GM23338 (cell line): ENCODE measurements around the gene IGF2BP1. TPM values are rescaled to one million over a fixed set of nuclear protein-coding genes. Genes with fewer than 3 reads are reported as not detected.
A peak's percentile ranks its signal among the peaks of the same experiment; 100 is the strongest.

ENCODE experiments used
- ATAC-seq: fragments of 200-7000 bp; cut with Tn5 transposase; 3 replicates; pipeline ENCODE4 v1.9.1; 2020
- DNase-seq: peaks from one replicate; pipeline ENCODE4 v3.0.0-alpha.2; 2015; ENCODE audit warnings: low spot score
- H2AFZ ChIP-seq: fragments of 200-600 bp; sonication (generic); 2 replicates; pipeline ENCODE4 v1.8.0; 2016; ENCODE audit warnings: antibody characterized with exemption, mild to moderate bottlenecking, moderate library complexity
- H3F3A ChIP-seq: fragments of 200-600 bp; sonication (generic); replicated peaks from 2 replicates; pipeline ENCODE4 v1.8.0; 2017; ENCODE audit warnings: antibody characterized with exemption, mixed run types, low read depth
- H3K27ac ChIP-seq: fragments of 200-600 bp; sonication (generic); 2 replicates; pipeline ENCODE4 v1.6.1; 2016; ENCODE audit warnings: low read depth
- H3K27me3 ChIP-seq: fragments of 200-600 bp; sonication (generic); 2 replicates; pipeline ENCODE4 v1.8.0; 2016; ENCODE audit warnings: mild to moderate bottlenecking, mixed run types, moderate library complexity; ENCODE audit not compliant: insufficient read depth
- H3K36me3 ChIP-seq: fragments of 200-600 bp; sonication (generic); 2 replicates; pipeline ENCODE4 v1.8.0; 2016; ENCODE audit warnings: mild to moderate bottlenecking; ENCODE audit not compliant: insufficient read depth
- H3K4me1 ChIP-seq: fragments of 200-600 bp; sonication (generic); 2 replicates; pipeline ENCODE4 v1.8.0; 2016; ENCODE audit warnings: mild to moderate bottlenecking, moderate library complexity; ENCODE audit not compliant: insufficient read depth
- H3K4me2 ChIP-seq: fragments of 200-600 bp; sonication (generic); 2 replicates; pipeline ENCODE4 v1.7.1; 2017; ENCODE audit warnings: mixed run types
- H3K4me3 ChIP-seq: fragments of 200-600 bp; sonication (generic); 2 replicates; pipeline ENCODE4 v1.6.1; 2016; ENCODE audit warnings: mixed run types
- H3K79me2 ChIP-seq: fragments of 200-600 bp; sonication (generic); replicated peaks from 2 replicates; pipeline ENCODE4 v1.8.0; 2017; ENCODE audit warnings: mild to moderate bottlenecking; ENCODE audit not compliant: insufficient read depth
- H3K9me2 ChIP-seq: fragments of 200-600 bp; sonication (generic); 2 replicates; pipeline ENCODE4 v1.8.0; 2017; ENCODE audit not compliant: insufficient read depth
- H4K20me1 ChIP-seq: fragments of 200-600 bp; sonication (generic); replicated peaks from 2 replicates; pipeline ENCODE4 v1.8.0; 2017; ENCODE audit warnings: mild to moderate bottlenecking; ENCODE audit not compliant: insufficient read depth
- H3K27ac Mint-ChIP-seq: 2 replicates; pipeline ENCODE4 v1.8.0; 2020; ENCODE audit warnings: inconsistent platforms, mild to moderate bottlenecking, moderate library complexity, mixed read lengths
- H3K27me3 Mint-ChIP-seq: 3 replicates; pipeline ENCODE4 v1.8.0; 2022; ENCODE audit warnings: low read depth, mild to moderate bottlenecking, moderate library complexity, mixed read lengths, inconsistent platforms; ENCODE audit not compliant: insufficient read depth, poor library complexity
- H3K36me3 Mint-ChIP-seq: 3 replicates; pipeline ENCODE4 v1.8.0; 2021; ENCODE audit warnings: low read depth, mild to moderate bottlenecking, inconsistent platforms, moderate library complexity, mixed read lengths
- H3K4me1 Mint-ChIP-seq: 3 replicates; pipeline ENCODE4 v1.8.0; 2020; ENCODE audit warnings: mild to moderate bottlenecking, inconsistent platforms, mixed read lengths
- H3K4me3 Mint-ChIP-seq: 3 replicates; pipeline ENCODE4 v1.8.0; 2021; ENCODE audit warnings: moderate library complexity, mild to moderate bottlenecking, inconsistent platforms, mixed read lengths
- H3K9me3 Mint-ChIP-seq: 3 replicates; pipeline ENCODE4 v1.8.0; 2020; ENCODE audit warnings: moderate library complexity, mild to moderate bottlenecking, inconsistent platforms, mixed read lengths
- NANOG ChIP-seq: IDR thresholded peaks from 2 replicates; pipeline ENCODE4 v1.6.1; 2016; ENCODE audit warnings: antibody characterized with exemption, borderline replicate concordance
- POLR2AphosphoS5 ChIP-seq: IDR thresholded peaks from 2 replicates; pipeline ENCODE4 v1.6.1; 2016; ENCODE audit warnings: antibody characterized with exemption, low read depth
- polyA plus RNA-seq: library from polyadenylated mRNA; unstranded; fragments of >200 nt; fragmentation: Nextera tagmentation; extraction: Ambion mirVana; gene quantifications from 2 replicates; pipeline ENCODE4 v1.2.1, GENCODE V29; 2016
- total RNA-seq: library from RNA; depleted of rRNA; stranded (reverse); fragments of >200 nt; shearing (Covaris generic); gene quantifications from 2 replicates; pipeline ENCODE4 v1.2.3, GENCODE V29; 2014
- TF ChIP-seq, protein P1 (sequence below): IDR thresholded peaks from one replicate; pipeline ENCODE4 v1.6.1; 2018; ENCODE audit warnings: antibody characterized with exemption; ENCODE audit not compliant: unreplicated experiment
- TF ChIP-seq, protein P2 (sequence below), 2 experiments: fragments of 200-600 bp in 1 of 2; sonication (generic) in 1 of 2; conservative IDR thresholded peaks; 2 replicates each; pipeline versions ENCODE4 v1.5.1 to v1.6.1; 2016 to 2017; ENCODE audit warnings: antibody characterized with exemption in 2 of 2, low read depth in 2 of 2, mild to moderate bottlenecking in 2 of 2, moderate library complexity in 1 of 2

IGF2BP1 gene
- total and polyA plus RNA-seq, 2 experiments from 2014 or later = 68.6 to 249 TPM

DNA sequence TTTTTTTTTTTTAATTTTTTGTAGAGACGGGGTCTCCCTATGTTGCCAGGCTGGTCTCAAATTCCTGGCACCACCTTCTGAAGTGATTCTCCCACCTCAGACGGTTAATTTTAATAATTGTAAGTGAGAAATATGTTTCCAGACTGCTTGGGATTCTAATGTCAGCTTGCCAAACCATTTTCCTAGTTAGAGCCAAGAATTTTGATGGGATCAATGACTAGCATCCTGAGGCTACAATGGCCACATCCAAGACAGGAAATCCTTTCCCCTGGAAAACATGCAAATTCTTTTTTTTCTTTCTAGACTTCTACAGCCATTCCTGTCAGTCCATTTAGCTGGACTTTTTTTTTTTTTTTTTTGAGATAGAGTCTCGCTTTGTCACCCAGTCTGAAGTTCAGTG, 32.6 kb downstream of the IGF2BP1 start:
- ATAC-seq = no peak
- peaks cover 41% of the 10 kb centered on the region for H3K36me3 ChIP-seq

DNA sequence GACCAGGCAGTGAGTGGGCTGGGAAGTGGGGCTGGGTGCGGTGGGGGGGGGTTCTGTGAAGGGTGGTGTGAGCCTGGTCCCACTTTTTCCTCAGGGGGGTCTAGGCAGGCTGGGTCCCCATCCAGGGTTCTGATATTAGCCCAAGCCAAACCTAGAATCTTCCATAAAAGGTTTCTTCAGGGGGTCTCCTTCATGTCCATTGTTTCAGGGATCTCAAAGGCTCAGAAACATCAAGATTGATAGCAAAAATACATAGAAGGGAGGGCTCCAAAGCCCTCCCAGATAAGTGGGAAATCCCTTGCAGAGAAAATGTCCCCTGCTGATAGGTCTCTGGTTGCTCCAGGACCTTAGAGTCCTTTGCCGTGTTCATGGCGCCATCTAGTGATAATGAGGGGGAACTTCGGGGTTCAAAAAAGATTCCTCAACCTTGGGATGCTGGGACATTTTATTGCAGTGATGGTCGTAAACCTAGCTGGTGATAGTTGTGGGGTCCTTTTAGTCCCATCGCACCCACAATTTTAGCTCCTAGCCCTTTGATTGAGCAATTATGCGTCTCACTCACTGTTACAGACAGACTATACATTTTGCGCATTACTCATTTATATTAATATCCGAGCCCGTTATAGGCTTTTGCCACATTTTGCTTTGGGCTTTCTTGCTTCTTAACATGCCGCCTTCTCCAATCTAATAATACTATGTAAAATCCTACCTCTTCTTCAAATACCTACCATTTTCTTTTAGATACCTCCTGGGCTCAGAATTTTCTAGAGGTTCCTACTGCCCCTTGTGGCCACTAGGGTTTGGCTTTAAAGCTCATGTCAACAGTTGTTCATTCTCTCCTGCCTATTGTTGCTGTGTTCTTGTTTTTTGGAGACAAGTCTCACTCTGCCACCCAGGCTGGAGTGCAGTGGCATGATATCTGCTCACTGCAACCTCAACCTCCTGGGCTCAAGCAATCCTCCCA, 35.1 kb downstream of the IGF2BP1 start:
- Histone ChIP-seq H3K79me2 (peaks cover 67% of the 10 kb centered on the region), H4K20me1 (peaks cover 50% of the 10 kb centered on the region)
- H3K27ac Mint-ChIP-seq = peak overlapping the region; percentile 83

More for the DNA sequence above, 32.6 kb downstream of the IGF2BP1 start:
- Mint-ChIP-seq H3K36me3 (peaks cover 94% of the 10 kb centered on the region), H3K27me3 (peaks cover 20% of the 10 kb centered on the region), H3K27ac (no peak overlapping the region), H3K4me1 (peaks cover 44% of the 10 kb centered on the region), H3K9me3 (no peaks in the 10 kb centered on the region), H3K4me3 (no peak overlapping the region)
- Histone ChIP-seq H3K4me2 (no peak overlapping the region), H3K79me2 (peaks cover 77% of the 10 kb centered on the region), H3K4me3 (no peak overlapping the region), H3K9me2 (no peaks in the 10 kb centered on the region), H2AFZ (no peak overlapping the region), H3K27ac (peak overlapping the region; percentile 91), H3F3A (peaks cover 71% of the 10 kb centered on the region), H3K4me1 (peaks cover 36% of the 10 kb centered on the region), H3K27me3 (no peaks in the 10 kb centered on the region), H4K20me1 (peaks cover 48% of the 10 kb centered on the region)
- DNase-seq = no peak
- TF ChIP-seq, protein P1, sequence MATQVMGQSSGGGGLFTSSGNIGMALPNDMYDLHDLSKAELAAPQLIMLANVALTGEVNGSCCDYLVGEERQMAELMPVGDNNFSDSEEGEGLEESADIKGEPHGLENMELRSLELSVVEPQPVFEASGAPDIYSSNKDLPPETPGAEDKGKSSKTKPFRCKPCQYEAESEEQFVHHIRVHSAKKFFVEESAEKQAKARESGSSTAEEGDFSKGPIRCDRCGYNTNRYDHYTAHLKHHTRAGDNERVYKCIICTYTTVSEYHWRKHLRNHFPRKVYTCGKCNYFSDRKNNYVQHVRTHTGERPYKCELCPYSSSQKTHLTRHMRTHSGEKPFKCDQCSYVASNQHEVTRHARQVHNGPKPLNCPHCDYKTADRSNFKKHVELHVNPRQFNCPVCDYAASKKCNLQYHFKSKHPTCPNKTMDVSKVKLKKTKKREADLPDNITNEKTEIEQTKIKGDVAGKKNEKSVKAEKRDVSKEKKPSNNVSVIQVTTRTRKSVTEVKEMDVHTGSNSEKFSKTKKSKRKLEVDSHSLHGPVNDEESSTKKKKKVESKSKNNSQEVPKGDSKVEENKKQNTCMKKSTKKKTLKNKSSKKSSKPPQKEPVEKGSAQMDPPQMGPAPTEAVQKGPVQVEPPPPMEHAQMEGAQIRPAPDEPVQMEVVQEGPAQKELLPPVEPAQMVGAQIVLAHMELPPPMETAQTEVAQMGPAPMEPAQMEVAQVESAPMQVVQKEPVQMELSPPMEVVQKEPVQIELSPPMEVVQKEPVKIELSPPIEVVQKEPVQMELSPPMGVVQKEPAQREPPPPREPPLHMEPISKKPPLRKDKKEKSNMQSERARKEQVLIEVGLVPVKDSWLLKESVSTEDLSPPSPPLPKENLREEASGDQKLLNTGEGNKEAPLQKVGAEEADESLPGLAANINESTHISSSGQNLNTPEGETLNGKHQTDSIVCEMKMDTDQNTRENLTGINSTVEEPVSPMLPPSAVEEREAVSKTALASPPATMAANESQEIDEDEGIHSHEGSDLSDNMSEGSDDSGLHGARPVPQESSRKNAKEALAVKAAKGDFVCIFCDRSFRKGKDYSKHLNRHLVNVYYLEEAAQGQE = no peak

More for the DNA sequence above, 35.1 kb downstream of the IGF2BP1 start:
- Mint-ChIP-seq H3K4me1 (peaks cover 30% of the 10 kb centered on the region), H3K36me3 (peaks cover 90% of the 10 kb centered on the region), H3K4me3 (no peak overlapping the region), H3K9me3 (no peaks in the 10 kb centered on the region), H3K27me3 (peaks cover 15% of the 10 kb centered on the region)
- Histone ChIP-seq H3K4me3 (no peak overlapping the region), H3K9me2 (no peaks in the 10 kb centered on the region), H3K27me3 (no peaks in the 10 kb centered on the region), H3K36me3 (peaks cover 38% of the 10 kb centered on the region), H3K27ac (peak overlapping the region; percentile 91), H3K4me2 (0 out of 2 replicates have a peak overlapping the region, but pooled peaks have one; percentile 0), H2AFZ (no peak overlapping the region), H3F3A (peaks cover 71% of the 10 kb centered on the region), H3K4me1 (peaks cover 32% of the 10 kb centered on the region)
- DNase-seq (peak; percentile 93), ATAC-seq (peak; percentile 59)
- TF ChIP-seq, protein P2, sequence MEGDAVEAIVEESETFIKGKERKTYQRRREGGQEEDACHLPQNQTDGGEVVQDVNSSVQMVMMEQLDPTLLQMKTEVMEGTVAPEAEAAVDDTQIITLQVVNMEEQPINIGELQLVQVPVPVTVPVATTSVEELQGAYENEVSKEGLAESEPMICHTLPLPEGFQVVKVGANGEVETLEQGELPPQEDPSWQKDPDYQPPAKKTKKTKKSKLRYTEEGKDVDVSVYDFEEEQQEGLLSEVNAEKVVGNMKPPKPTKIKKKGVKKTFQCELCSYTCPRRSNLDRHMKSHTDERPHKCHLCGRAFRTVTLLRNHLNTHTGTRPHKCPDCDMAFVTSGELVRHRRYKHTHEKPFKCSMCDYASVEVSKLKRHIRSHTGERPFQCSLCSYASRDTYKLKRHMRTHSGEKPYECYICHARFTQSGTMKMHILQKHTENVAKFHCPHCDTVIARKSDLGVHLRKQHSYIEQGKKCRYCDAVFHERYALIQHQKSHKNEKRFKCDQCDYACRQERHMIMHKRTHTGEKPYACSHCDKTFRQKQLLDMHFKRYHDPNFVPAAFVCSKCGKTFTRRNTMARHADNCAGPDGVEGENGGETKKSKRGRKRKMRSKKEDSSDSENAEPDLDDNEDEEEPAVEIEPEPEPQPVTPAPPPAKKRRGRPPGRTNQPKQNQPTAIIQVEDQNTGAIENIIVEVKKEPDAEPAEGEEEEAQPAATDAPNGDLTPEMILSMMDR (conservative IDR thresholded peaks at IDR 0.05; ENCODE audit: low read depth in 2 of 2) = peak; percentile 85 to 96
- TF ChIP-seq POLR2AphosphoS5 (peak; percentile 19; the same call in 1 of the 2 replicates), NANOG (no peak)
